Activated CD4-positive, alpha-beta memory T cell treated with anti-CD3 and anti-CD28 coated beads for 36 hours (primary cell): ENCODE data around the gene MYO7A. TPM values are rescaled to one million over a fixed set of nuclear protein-coding genes. Genes with fewer than 3 reads are reported as not detected.

Experiments used
- CTCF ChIA-PET: fragments of 350-600 bp; sonication (Branson Sonifier 250); formaldehyde crosslinking; loops from one replicate; lab custom pipeline; 2021; ENCODE audit warnings: antibody characterized with exemption, inconsistent platforms; lab: Charles Lee
- POLR2A ChIA-PET: fragments of 350-600 bp; sonication (Branson Sonifier 250); formaldehyde crosslinking; loops from one replicate; lab custom pipeline; 2021; ENCODE audit warnings: antibody characterized with exemption; lab: Charles Lee
- DNase-seq: peaks from one replicate; pipeline ENCODE4 v3.0.0-alpha.2; 2020
- H3K27ac Mint-ChIP-seq: one replicate; pipeline ENCODE4 v1.8.0; 2021; ENCODE audit warnings: mixed read lengths
- H3K27me3 Mint-ChIP-seq: one replicate; pipeline ENCODE4 v1.8.0; 2021; ENCODE audit warnings: mixed read lengths
- H3K36me3 Mint-ChIP-seq: one replicate; pipeline ENCODE4 v1.8.0; 2021; ENCODE audit warnings: mixed read lengths
- H3K4me1 Mint-ChIP-seq: one replicate; pipeline ENCODE4 v1.8.0; 2021; ENCODE audit warnings: low read depth, mixed read lengths
- H3K4me3 Mint-ChIP-seq: one replicate; pipeline ENCODE4 v1.8.0; 2021; ENCODE audit warnings: mild to moderate bottlenecking, mixed read lengths
- H3K9me3 Mint-ChIP-seq: one replicate; pipeline ENCODE4 v1.8.0; 2021; ENCODE audit warnings: mixed read lengths
- intact Hi-C: fragments of 100-400 bp; cut with micrococcal nuclease; formaldehyde crosslinking; loops from one replicate; pipeline ENCODE4 v1.15.1; 2023
- total RNA-seq, 2 experiments: library from RNA; stranded (reverse); gene quantifications; one replicate each; pipeline ENCODE4 v1.2.3, GENCODE V29; 2021

Gene MYO7A
- total RNA-seq, 2 experiments from 2014 or later = 0.29 to 0.38 TPM

DNA sequence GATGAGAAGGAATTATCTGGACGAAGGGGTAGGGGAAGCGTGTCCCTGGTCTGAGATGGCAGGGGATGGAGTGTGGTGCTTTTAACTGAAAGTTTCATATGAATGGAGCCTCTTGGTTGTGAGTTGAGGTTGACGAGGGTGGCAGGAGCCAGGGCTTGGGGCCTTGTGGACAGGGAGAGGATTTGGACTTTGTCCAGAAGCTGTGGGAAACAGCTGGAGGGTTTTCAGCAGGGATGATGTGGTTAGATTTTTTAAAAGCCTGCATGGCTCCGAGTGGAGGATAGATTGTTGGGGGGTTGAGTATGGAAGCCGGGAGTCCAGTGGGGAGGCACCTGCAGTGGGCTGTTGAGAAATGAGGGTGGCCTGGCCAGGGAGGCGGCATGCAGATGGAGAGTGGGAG lies 24.8 kb downstream of the MYO7A start:
- intact Hi-C loops = loop anchor here (5.0 kb wide), 1 partner anchor 34 kb away; no protein-coding TSS in a partner anchor
- no peaks in the 10 kb centered on the region for H3K9me3 Mint-ChIP-seq
- peaks cover 29% of the 10 kb centered on the region for H3K4me1 Mint-ChIP-seq
- H3K27me3 Mint-ChIP-seq = peaks cover 3% of the 10 kb centered on the region
- CTCF ChIA-PET = interaction anchor here (4.9 kb wide), 1 partner anchor 26 kb away, joined by 26 read pairs; no protein-coding TSS in a partner anchor
- H3K36me3 Mint-ChIP-seq = no peaks in the 10 kb centered on the region
- H3K27ac Mint-ChIP-seq = peak overlapping the region; percentile 54
- POLR2A ChIA-PET = no interaction called here
- no peak overlapping the region for H3K4me3 Mint-ChIP-seq
- DNase-seq = no peak

DNA sequence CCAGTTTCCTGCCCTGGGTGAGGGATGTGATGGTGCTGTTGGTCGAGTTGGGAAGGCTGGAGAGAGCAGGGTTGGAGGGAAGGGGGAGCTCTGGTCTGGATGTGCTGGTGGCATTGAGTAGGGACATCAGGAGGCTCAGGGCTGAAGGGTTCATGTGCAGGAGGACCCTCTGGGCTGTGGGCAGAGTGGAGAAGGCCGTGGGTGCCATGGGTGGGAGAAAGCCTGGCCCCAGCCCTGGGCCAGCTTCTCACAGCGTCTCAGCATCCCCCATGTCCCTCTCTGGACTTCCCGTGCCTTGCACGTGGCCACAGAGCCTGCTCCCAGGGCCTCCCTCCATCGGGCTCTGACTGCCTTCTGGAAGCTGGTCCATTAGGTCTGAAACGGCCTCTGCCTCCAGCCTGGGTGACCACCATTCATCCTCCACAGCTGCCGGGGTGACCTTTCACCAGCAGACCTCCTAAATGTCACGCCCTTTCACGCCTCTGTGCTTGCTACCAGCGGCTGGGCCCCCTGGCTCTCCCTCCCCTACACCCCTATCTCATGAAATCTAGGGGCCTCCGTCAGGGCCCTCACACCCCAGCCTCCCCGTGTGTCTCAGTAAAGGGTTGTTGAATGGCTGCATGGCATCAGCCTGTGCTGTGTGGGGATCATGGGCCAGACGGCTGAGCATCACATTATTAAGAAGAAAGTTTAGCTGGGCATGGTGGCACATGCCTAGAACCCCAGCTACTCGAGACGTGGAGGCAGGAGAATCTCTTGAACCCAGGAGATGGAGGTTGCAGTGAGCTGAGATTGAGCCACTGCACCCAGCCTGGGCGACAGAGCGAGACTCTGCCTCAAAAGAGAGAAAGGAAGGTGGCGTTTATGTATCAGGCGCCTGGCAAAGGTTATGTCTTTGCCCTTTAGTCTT lies 25.5 kb downstream of the MYO7A start:
- POLR2A ChIA-PET = no interaction called here
- Mint-ChIP-seq H3K27ac (no peak overlapping the region), H3K36me3 (no peaks in the 10 kb centered on the region)

DNA sequence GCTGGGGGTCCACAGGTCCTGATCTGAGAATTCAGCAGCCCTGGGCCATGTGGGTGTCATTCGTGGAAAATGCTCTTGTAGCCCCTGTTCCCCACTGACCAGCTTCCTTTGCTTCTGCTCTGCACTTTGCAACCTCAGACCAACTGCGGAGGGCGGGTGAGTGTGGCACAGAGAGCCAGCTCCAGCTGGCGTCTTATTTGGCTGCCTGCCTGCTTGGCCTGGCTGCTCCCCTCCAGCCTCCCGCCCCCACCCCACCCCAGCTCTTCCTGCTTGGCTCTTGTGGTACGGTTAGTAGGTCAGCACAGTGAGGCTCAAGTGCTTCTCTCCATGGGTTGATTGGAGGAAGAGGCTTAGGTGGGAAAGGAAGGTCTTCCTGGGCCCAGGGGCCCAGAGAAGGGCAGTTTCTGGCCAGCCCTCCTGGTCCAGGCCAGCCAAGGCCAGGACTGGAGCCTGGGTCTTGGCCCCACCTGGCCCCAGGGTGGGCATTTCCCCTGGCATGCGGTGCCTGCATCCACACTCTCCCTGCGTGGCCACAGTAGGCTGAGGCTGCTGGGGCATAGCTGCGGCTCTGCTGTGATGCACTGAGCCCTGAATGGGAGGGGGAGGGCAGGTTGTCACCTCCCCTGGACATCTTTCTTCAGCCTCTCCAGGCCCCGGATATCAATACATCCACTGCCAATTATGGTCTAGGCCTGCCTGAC lies 26.5 kb downstream of the MYO7A start:
- intact Hi-C loops = loop anchor here (5.0 kb wide), 1 partner anchor 33 kb away; no protein-coding TSS in a partner anchor
- Mint-ChIP-seq H3K9me3 (no peaks in the 10 kb centered on the region), H3K4me3 (no peak overlapping the region), H3K27me3 (peaks cover 3% of the 10 kb centered on the region), H3K27ac (no peak overlapping the region), H3K36me3 (no peaks in the 10 kb centered on the region), H3K4me1 (peaks cover 24% of the 10 kb centered on the region)
- CTCF ChIA-PET = interaction anchor here (4.9 kb wide), 1 partner anchor 28 kb away, joined by 26 read pairs; no protein-coding TSS in a partner anchor
- POLR2A ChIA-PET = no interaction called here
- no peak for DNase-seq

More for the DNA sequence above, 25.5 kb downstream of the MYO7A start:
- Mint-ChIP-seq H3K9me3 (no peaks in the 10 kb centered on the region), H3K4me3 (no peak overlapping the region), H3K4me1 (peaks cover 24% of the 10 kb centered on the region), H3K27me3 (peaks cover 3% of the 10 kb centered on the region)
- DNase-seq = no peak
- CTCF ChIA-PET = interaction anchor here (4.9 kb wide), 1 partner anchor 27 kb away, joined by 26 read pairs; no protein-coding TSS in a partner anchor
- intact Hi-C loops = loop anchor here (5.0 kb wide), 1 partner anchor 34 kb away; no protein-coding TSS in a partner anchor

DNA sequence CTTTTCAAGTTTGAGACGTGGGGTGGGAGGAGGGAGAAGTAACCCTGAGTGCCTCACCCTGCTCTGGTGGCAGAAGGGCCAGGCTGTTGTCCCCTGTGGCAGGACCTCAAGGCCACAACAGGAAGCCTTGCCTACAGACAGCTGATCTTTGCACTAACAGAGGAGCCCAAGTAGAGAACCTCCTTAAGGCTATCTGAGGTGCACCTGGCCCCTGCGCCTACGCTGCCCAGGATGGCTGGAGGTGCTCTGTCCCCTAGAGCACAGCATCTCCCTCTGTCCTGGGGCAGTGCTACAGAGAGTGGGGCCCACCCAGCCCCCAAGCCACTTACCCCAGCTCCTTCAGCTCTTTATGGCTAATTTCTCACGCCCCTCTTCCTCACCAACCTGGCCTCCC lies 27.0 kb downstream of the MYO7A start:
- Mint-ChIP-seq H3K27ac (no peak overlapping the region), H3K4me1 (peaks cover 24% of the 10 kb centered on the region), H3K36me3 (no peaks in the 10 kb centered on the region), H3K4me3 (no peak overlapping the region), H3K9me3 (no peaks in the 10 kb centered on the region), H3K27me3 (peaks cover 3% of the 10 kb centered on the region)
- CTCF ChIA-PET = interaction anchor here (1.1 to 4.9 kb wide), 2 partner anchors 28 to 34 kb away, joined by 3 to 26 read pairs; no protein-coding TSS in a partner anchor
- intact Hi-C loops = no loop called here
- no peak for DNase-seq
- POLR2A ChIA-PET = no interaction called here

DNA sequence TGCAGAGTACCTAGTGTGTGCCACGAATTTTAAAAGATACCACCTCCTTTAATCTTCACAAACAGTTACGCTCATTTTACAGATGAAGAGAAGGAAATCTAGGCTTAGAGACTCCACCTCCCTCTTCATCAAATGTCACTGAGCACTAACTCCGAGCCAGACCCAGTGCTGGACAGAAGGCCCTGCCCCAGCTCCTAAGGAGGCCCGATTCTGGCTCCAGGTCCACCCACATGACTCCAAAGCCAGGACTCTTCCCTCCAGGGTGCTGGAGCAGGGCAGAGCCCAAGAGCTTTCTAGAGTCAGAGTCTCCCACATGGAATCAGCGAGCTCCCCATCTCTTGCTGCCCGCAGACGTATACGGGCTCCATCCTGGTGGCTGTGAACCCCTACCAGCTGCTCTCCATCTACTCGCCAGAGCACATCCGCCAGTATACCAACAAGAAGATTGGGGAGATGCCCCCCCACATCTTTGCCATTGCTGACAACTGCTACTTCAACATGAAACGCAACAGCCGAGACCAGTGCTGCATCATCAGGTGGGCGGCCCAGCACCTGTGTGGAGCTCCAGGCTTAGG lies 27.6 kb downstream of the MYO7A start:
- no peak overlapping the region for H3K4me3 Mint-ChIP-seq
- CTCF ChIA-PET = interaction anchor here (1.1 to 4.9 kb wide), 2 partner anchors 29 to 33 kb away, joined by 3 to 26 read pairs; no protein-coding TSS in a partner anchor
- POLR2A ChIA-PET = no interaction called here
- peaks cover 24% of the 10 kb centered on the region for H3K4me1 Mint-ChIP-seq
- DNase-seq = no peak
- no peaks in the 10 kb centered on the region for H3K9me3 Mint-ChIP-seq
- H3K27me3 Mint-ChIP-seq = peaks cover 3% of the 10 kb centered on the region
- H3K27ac Mint-ChIP-seq = no peak overlapping the region
- intact Hi-C loops = no loop called here
- no peaks in the 10 kb centered on the region for H3K36me3 Mint-ChIP-seq

DNA sequence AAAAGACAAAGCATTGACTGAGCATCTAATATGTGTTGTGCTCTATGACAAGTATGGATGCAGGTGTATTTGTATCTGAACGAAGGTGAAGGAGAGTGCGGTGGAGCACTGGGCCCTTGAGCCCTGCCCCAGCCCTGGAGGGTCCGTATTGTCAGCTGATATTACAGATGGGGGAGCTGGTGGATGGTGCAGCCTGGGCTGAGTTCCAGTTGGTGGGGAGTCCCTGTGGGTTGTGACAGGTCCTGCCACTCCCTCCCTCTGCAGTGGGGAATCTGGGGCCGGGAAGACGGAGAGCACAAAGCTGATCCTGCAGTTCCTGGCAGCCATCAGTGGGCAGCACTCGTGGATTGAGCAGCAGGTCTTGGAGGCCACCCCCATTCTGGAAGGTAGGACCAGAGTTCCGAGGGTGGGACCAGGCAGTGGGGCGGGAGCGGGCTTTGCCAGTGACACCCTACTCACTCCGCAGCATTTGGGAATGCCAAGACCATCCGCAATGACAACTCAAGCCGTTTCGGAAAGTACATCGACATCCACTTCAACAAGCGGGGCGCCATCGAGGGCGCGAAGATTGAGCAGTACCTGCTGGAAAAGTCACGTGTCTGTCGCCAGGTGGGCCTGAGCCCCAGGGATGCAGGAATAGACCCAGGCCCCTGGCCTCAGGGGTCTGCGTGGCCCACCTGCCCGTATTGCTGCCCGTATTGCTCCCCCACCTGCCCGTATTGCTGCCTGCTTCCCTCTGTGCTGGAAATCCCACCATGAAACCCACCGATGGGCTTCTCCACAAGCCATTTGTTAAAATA lies 28.6 kb downstream of the MYO7A start:
- ChIA-PET POLR2A (no interaction called here), CTCF (interaction anchor here (1.1 to 4.9 kb wide), 2 partner anchors 30 to 32 kb away, joined by 3 to 26 read pairs; no protein-coding TSS in a partner anchor)
- no peak for DNase-seq
- no peak overlapping the region for H3K4me3 Mint-ChIP-seq
- intact Hi-C loops = no loop called here
- no peak overlapping the region for H3K27ac Mint-ChIP-seq
- no peaks in the 10 kb centered on the region for H3K9me3 Mint-ChIP-seq
- peaks cover 20% of the 10 kb centered on the region for H3K4me1 Mint-ChIP-seq
- no peaks in the 10 kb centered on the region for H3K36me3 Mint-ChIP-seq
- H3K27me3 Mint-ChIP-seq = peaks cover 3% of the 10 kb centered on the region

DNA sequence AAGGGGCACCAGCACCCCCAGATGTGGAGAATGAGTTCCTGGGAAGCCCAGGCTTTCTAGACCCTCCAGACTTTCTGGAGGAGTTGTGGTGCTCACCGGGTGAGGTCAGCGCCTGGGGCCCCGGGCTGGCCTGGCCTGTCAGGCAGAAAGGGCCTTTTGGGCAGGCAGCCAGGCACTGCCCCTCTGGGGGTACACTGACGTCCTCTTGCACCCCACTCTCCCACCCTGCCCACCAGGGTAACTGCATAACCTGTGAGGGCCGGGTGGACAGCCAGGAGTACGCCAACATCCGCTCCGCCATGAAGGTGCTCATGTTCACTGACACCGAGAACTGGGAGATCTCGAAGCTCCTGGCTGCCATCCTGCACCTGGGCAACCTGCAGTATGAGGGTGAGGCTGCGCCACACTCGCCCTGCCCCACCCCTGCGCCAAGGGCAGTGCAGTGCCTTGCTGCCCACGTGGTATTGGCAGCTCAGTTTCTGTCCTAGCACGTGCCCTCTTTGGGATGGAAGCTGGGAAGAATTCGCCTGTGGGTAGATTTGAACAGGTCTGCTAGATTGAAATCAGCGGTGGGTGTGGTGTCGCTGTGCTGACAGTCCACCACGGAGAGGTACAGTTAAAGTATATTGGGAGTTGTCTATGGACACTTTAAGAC lies 30.1 kb downstream of the MYO7A start:
- POLR2A ChIA-PET = no interaction called here
- Mint-ChIP-seq H3K36me3 (no peaks in the 10 kb centered on the region), H3K4me3 (no peak overlapping the region), H3K9me3 (no peaks in the 10 kb centered on the region), H3K27me3 (no peaks in the 10 kb centered on the region), H3K4me1 (peaks cover 6% of the 10 kb centered on the region), H3K27ac (no peak overlapping the region)
- DNase-seq = no peak
- CTCF ChIA-PET = no interaction called here
- intact Hi-C loops = no loop called here

DNA sequence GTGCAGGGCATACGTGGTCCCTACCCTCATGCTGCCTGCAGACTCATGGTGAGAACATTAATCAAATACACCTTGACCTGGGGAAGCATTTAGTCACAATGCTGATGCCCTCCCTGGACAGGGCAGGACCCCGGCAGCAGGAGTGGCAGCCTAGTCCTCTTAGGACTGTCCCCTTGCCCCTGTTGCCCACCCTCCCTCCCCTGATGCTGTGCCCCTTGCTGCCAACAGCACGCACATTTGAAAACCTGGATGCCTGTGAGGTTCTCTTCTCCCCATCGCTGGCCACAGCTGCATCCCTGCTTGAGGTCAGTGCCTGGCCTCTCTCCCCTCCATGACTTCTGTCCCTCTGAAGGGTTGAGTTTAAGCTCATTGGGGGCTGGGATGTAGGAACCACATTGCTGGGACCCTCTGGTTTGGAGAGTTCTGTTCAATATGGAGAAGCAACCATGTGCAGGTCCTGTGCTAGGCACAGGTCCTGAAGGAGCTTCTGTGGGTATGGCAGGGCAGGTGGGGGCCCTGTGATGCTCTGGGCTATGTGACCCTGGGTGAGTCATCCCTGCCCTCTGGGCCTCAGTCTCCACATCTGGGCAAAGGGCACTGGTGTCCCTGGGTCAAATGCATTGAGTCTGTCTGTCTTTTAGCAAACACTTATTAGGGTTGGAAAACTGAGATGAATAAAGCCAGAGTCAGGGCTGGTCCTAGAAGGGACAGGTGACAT lies 31.3 kb downstream of the MYO7A start:
- Mint-ChIP-seq H3K4me3 (no peak overlapping the region), H3K27me3 (no peaks in the 10 kb centered on the region), H3K27ac (no peak overlapping the region), H3K9me3 (no peaks in the 10 kb centered on the region), H3K36me3 (no peaks in the 10 kb centered on the region), H3K4me1 (peaks cover 3% of the 10 kb centered on the region)
- ChIA-PET POLR2A (no interaction called here), CTCF (interaction anchor here (1.0 kb wide), 1 partner anchor 29 kb away, joined by 3 read pairs; no protein-coding TSS in a partner anchor)
- no peak for DNase-seq
- intact Hi-C loops = no loop called here

DNA sequence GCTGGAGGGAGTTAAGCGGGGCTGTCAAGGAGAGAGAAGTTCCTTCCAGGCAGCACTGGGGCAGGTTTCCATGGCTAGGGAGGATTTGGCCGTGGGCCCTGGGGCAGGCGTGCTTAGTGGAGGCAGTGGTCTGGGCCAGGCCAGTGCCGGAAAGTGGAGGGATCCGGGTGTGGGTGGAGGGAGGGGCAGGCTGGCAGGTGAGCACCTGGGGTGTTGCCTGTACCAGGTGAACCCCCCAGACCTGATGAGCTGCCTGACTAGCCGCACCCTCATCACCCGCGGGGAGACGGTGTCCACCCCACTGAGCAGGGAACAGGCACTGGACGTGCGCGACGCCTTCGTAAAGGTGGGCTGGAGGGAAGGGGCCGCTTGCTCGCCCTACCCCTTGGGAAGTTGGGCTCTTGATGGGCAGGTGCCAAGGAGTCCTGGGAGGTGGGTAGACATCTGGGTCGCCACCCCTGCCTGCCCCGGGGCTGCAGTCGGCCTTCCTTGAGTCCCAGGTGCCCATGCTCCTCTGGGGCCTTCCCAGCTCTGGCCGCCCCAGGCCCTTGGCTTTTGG lies 32.0 kb downstream of the MYO7A start:
- no peaks in the 10 kb centered on the region for H3K36me3 Mint-ChIP-seq

DNA sequence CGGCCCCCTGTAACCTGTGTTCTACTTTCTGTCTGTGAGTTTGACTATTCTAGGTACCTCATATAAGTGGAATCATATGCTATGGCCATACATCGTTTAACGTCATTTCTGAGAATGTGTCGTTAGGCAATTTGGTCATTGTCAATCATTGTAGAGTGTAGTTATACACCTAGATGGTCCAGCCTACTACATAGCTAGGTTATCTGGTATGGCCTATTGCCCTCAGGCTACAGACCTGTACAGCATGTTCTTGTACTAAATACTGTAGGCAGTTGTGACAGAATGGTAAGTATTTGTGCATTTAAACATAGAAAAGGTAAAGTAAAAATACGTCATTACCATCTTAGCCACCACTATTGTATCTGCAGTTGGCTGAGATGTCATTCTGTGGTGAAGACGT lies 35.2 kb downstream of the MYO7A start:
- Mint-ChIP-seq H3K27me3 (no peaks in the 10 kb centered on the region), H3K36me3 (no peaks in the 10 kb centered on the region), H3K9me3 (no peaks in the 10 kb centered on the region), H3K4me1 (no peaks in the 10 kb centered on the region), H3K27ac (no peak overlapping the region), H3K4me3 (no peak overlapping the region)
- CTCF ChIA-PET = no interaction called here
- DNase-seq = no peak
- intact Hi-C loops = no loop called here
- POLR2A ChIA-PET = no interaction called here

More for the DNA sequence above, 32.0 kb downstream of the MYO7A start:
- Mint-ChIP-seq H3K4me3 (no peak overlapping the region), H3K4me1 (no peaks in the 10 kb centered on the region), H3K27me3 (no peaks in the 10 kb centered on the region), H3K9me3 (no peaks in the 10 kb centered on the region), H3K27ac (no peak overlapping the region)
- DNase-seq = no peak
- intact Hi-C loops = no loop called here
- CTCF ChIA-PET = interaction anchor here (1.0 kb wide), 1 partner anchor 28 kb away, joined by 3 read pairs; no protein-coding TSS in a partner anchor
- POLR2A ChIA-PET = no interaction called here
